H1 (cell line): ENCODE data around the gene TOM1L2. TPM values are rescaled to one million over a fixed set of nuclear protein-coding genes. Genes with fewer than 3 reads are reported as not detected.

Source experiments
- ASH2L ChIP-seq: fragments of 200-600, 300-600 bp; sonication (generic); IDR thresholded peaks from one replicate; pipeline ENCODE4 v1.7.1; 2017; ENCODE audit warnings: low read length
- ATF3 ChIP-seq: IDR thresholded peaks from 2 replicates; pipeline ENCODE4 v1.6.1; 2011; ENCODE audit warnings: low read depth, mild to moderate bottlenecking, low read length; ENCODE audit not compliant: insufficient read depth
- CTBP2 ChIP-seq: IDR thresholded peaks from 2 replicates; pipeline ENCODE4 v1.7.0; 2011; ENCODE audit warnings: borderline replicate concordance, mild to moderate bottlenecking, moderate library complexity, mixed read lengths, low read length; ENCODE audit not compliant: insufficient read depth, insufficient read length
- EGR1 ChIP-seq: IDR thresholded peaks from 2 replicates; pipeline ENCODE4 v1.6.1; 2011; ENCODE audit warnings: low read depth, low read length, borderline replicate concordance
- KDM5A ChIP-seq: fragments of 200-600 bp; IDR thresholded peaks from 2 replicates; pipeline ENCODE4 v1.7.1; 2012; ENCODE audit warnings: mild to moderate bottlenecking, low read length, inconsistent platforms, mixed read lengths
- MAX ChIP-seq: IDR thresholded peaks from 2 replicates; pipeline ENCODE4 v1.6.1; 2012; ENCODE audit warnings: inconsistent platforms
- RNF2 ChIP-seq: fragments of 200-900, 300-1000 bp; sonication (generic); IDR thresholded peaks from 2 replicates; pipeline ENCODE4 v1.7.1; 2016; ENCODE audit warnings: borderline replicate concordance, low read depth, mild to moderate bottlenecking, antibody characterized with exemption, low read length; ENCODE audit not compliant: poor library complexity, severe bottlenecking; ENCODE audit errors: missing control alignments
- YY1 ChIP-seq: IDR thresholded peaks from 2 replicates; pipeline ENCODE4 v1.6.1; 2011; ENCODE audit warnings: low read depth, mild to moderate bottlenecking, low read length
- polyA plus RNA-seq, 7 experiments: library from polyadenylated mRNA; depleted of rRNA in 3 of 7; stranded (reverse) in 5 of 7; unstranded in 2 of 7; fragments of >200 nt in 5 of 7; fragments of 200-250 nt in 2 of 7; gene quantifications; 1 replicate in 5 of 7; 2 replicates in 1 of 7; 4 replicates in 1 of 7; pipeline versions ENCODE4 v1.2.1 to v1.2.3, GENCODE V29; 2011 to 2013; ENCODE audit warnings: missing spikeins in 2 of 7, mixed read lengths in 2 of 7
- total RNA-seq: library from RNA; stranded (reverse); fragmentation: NEBNext Ultra II Directional; extraction: Animal tissue kit (Norgen Biotek cat#: 25700); gene quantifications from 2 replicates; pipeline ENCODE4 v1.2.1, GENCODE V29; 2021

Gene TOM1L2
- total and polyA plus RNA-seq, 2 of the 8 experiments (the other 6 are each of a cell fraction or from before 2014, with no cell fraction given): 2.0 to 3.4 TPM

- no peak for TF ChIP-seq ASH2L
- no peak for TF ChIP-seq CTBP2
- TF ChIP-seq YY1: no peak
- no peak for TF ChIP-seq KDM5A
- TF ChIP-seq MAX: no peak
- no peak for TF ChIP-seq ATF3
- no peak for TF ChIP-seq RNF2
- TF ChIP-seq EGR1: no peak
Observed at GRCh38 chr17:18009609-18010420, 37.6 kb upstream of the TOM1L2 start (continued).
